HG03460 (cell line): ENCODE results near the gene TSSK2.
"Not testable (repeated sequence)": the region's sequence is repeated elsewhere in the genome, so short reads cannot be mapped to it uniquely, and the experiment has no call there.

Experiments used
- ATAC-seq: cut with Tn5 transposase; IDR thresholded peaks from one replicate; pipeline ENCODE4 v1.9.1; 2021; ENCODE audit not compliant: unreplicated experiment

TSSK2 gene

GRCh38 chr22:19138217-19139000 is 7.3 kb downstream of the TSSK2 start:
- ATAC-seq: no peak

DNA sequence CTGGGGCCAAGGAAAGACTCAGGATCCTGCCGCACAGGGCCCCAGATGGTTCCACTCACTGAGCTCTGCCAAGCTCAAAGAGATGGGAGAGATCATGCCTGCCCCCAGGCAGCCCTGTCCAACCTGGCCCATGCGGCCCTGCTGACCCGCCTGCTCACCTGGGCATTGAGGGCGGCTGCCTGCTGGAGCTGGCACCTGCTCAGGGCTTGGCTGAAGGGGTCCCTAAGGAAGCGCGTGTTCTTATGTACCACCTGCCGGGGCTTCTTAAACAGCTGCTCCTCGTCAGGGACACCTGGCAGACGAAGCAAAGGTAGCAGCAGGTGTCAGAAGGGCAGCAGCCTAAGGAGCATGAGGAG is 7.9 kb downstream of the TSSK2 start:
- no peak for ATAC-seq

- ATAC-seq: no peak
These were observed 8.9 kb downstream of the TSSK2 start for GRCh38 chr22:19139974-19140373.

DNA sequence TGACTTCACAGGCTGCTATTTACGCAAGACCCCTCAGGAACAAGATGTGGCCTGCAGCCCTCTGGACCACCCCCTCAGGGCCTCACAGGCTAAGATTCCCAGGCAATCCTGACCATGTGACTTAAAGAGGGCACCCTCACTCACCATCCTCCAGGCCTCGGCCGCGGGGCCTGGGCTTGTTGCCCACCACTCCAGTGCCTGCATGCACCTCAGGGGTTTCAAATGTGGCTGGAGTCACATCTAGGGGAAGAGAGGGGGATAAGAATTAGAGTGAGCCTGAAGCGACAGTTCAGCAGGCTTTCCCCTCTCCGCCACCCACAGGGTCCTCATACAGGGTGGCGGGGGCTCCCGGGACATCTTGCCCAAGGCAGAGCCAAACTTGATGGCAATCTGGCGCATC is 11.3 kb downstream of the TSSK2 start:
- no peak for ATAC-seq

DNA sequence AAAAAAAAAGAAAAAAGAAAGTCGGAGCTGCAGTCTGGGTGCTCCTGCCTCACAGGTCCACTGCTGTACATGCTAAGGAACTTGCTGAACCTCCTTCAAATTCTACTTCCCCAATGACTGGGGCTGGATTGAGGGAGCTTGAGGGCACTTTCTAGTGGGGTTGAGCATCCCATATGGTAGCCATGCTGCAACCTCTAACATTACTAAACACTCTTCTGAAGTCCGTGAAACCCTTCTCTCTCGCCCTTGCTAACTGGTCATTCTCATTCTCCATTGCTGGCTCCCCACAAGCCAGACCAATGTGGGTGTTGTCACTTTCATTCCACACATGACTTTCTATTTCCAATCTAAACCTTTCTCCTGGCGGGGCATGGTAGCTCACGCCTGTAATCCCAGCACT is 12.1 kb downstream of the TSSK2 start:
- no peak for ATAC-seq

DNA sequence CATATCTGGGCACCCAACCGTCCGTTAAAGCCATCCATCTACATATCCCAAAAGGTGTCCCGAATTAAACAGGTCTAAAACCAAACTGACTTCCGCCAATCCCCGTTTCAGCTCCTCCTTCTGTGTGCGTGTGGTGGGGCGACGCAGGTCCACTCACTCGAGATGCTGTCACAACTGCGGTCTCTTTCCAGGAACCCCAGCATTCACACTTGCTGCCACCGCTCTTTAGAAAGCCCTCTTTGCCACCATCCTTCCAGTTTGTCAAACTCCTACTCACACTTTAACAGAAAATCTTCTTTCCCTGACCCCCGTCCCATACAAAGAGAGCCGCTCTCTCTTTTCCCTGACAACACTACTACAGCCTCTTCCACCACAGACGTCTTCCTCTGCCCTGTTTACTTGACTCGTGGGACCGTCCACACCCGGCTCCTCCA is 12.9 kb downstream of the TSSK2 start:
- no peak for ATAC-seq

- no peak for ATAC-seq
These were observed 15.3 kb downstream of the TSSK2 start for GRCh38 chr22:19146215-19146968.

GRCh38 chr22:19147195-19147780 is 16.2 kb downstream of the TSSK2 start:
- ATAC-seq: no peak

DNA sequence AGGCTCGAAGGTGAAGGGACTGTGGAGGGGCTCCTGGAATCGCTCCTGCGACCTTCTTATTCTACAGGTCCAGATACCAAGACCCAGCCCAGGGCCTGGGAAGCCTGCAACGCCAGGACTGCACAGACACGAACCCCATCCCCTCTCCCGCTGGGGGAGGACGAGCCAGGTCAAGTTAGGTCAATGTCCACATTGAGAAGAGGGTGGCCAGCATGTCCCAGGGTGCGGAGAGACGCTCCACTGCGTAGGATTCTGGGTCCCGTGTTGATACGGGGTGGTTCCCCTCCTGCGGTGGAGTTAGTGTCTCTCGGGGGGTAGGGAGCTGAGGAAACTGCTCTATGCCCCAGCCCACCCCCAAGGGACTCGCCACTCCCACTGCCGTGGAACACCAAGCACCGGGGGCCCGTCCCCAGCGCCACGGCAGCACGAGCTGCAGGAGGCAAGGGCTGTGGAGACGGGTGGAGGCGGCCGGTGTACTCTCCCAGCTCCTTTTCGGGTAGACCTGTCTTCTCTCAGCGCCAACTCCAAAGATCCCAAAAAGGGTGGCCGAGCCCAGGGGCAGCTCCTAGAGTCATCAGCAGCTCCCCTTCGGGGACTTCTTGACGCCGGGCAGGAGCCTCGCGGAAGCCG is 17.4 kb downstream of the TSSK2 start:
- no peak for ATAC-seq

GRCh38 chr22:19149047-19149883 is 18.2 kb downstream of the TSSK2 start:
- no peak for ATAC-seq

GRCh38 chr22:19149991-19150390 is 18.9 kb downstream of the TSSK2 start, which contains the start of gene GSC2:
GSC2 (minus strand) TSS chr22:19150292; CDS start chr22:19150283, 9 bp downstream.
- no peak for ATAC-seq

- ATAC-seq: no peak
These were observed 19.6 kb downstream of the TSSK2 start for GRCh38 chr22:19150482-19151328.

DNA sequence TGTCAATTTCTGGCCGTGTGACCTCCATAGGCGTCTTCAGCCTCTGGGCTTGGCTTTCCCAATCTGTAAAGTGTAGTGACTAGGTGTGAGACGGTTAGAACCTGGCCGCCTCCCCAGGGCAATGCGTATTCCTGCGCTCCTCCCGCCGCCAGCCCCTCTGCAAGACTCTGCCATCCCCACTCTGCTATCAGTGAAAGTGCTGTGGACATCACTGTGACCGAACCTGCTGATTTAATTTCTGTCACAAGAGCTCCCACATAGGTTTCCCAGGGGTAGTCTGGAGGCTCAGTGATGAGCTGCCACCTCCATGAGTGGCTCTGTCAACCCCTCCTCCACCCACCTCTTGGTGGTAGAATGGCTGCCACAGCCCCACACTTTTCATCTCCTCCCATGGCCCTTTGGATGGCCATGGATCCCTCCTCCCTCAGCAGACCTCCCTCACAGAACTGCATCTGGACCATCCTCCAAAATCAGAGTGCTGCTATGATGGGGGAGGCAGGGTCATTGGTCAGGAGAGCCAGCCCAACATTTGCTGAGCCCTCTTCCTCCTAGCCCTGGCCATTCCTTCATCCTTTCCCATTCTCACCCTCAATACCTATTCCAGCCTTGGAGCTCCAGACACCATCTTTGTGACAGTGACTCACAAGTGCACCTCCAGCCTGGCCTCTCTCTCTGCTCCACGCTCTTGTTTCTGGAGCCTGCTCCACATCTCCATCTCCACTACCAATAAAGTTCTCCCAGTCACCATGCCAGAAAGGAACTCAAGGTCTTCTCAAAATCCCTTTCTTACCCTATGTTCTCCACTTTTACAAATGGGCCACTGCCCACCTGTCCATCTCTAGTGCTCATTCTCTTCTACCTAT is 20.5 kb downstream of the TSSK2 start:
- ATAC-seq: no peak

DNA sequence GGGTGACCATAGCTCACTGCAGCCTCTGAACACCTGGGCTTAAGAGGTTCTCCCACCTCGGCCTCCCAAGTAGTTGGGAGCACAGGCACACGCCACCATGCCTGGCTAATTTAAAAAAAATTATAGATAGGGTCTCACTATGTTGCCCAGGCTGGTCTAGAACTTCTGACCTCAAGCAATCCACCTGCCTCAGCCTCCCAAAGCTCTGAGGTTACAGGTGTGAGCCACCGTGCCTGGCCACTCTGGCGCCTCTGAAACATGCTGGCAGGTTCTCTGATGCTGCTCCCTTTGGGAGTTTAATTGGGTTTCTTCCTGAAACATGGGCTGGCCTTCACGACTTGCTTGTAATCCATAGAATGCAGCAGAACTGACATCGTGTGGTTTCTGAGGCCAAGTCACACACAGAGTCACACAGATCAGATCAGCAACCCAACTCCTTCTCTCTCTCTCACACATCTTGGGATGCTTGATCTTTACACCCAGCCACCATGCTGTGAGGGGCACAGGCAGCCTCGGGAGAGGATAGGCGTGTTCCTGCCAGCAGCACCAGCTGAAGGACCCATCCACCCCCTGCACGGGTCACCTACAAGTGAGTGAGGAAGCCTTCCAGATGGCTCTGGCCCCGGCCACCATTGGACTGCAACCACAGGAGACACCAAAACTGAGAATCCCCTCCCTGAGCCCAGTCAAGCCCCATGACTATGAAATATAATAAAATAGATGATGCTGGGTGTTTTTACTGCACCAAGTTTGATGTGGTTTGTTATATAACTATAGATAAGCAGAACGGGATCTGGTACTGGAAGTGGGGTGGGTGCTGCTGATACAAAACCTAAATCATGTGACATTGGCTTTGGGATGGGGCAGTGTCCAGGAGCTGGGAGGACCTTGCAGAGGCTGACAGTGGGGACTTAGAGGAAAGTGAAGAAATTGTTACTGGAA is 22.1 kb downstream of the TSSK2 start:
- no peak for ATAC-seq

GRCh38 chr22:19156109-19156508 is 25.0 kb downstream of the TSSK2 start:
- ATAC-seq: not testable (repeated sequence)

DNA sequence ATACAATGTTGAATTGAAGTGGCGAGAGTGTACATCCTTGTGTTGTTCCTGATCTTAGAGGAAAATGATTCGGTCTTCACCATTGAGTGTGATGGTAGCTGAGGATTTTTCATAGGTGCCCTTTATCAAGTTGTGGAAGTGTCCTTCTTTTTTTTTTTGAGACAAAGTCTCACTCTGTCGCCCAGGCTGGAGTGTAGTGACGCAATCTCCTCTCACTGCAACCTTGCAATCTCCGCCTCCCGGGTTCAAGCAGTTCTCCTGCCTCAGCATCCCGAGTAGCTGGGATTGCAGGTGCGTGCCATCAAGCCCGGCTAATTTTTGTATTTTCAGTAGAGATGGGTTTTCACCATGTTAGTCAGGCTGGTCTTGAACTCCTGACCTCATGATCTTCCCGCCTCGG is 27.5 kb downstream of the TSSK2 start:
- not testable (repeated sequence) for ATAC-seq

DNA sequence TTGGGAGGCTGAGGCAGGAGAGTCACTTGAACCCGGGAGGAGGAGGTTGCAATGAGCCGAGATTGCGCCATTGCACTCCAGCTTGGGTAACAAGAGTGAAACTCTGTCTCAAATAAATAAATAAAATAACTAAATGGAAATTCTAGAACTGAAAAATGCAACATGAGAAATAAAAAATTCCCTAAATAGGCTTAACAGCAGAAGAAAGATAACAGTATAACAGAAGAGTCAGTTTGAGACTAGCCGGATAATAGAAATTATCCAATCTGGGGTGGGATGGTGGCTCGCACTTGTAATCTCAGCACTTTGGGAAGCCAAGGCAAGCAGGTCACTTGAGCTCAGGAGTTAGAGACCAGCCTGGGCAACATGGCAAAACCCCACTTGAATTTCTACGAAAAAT is 33.3 kb downstream of the TSSK2 start:
- no peak for ATAC-seq

- no peak for ATAC-seq
These were observed 35.3 kb downstream of the TSSK2 start for GRCh38 chr22:19166421-19166820.
